NCI-H2171 (cell line): ENCODE data around the gene FUT9.

Source experiments
- DNase-seq: peaks from one replicate; lab custom pipeline; 2025; lab: John Stamatoyannopoulos, UW

Gene FUT9

GRCh38 chr6:96073555-96073954 lies 57.8 kb downstream of the FUT9 start:
- DNase-seq, result no peak

DNA sequence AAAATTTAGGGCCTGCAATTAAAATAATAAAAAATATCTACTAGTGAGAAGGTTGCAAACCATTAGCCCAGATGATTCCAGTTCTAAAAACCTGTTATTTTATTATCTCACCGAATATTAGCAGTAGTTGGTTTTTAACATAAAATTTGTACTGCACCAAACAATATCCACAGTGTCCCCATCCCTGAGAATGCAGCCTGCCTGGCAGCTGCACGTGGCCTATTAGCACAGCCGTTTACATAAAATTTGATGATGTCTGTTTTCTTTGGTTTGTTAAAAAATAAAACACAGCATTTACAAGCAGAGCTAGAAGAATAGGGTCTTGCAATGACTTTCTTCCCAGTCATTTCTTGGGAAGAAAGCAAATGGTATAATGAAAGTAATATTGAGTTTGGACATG lies 58.2 kb downstream of the FUT9 start:
- no peak for DNase-seq

GRCh38 chr6:96075826-96076225 lies 60.1 kb downstream of the FUT9 start:
- no peak for DNase-seq

DNA sequence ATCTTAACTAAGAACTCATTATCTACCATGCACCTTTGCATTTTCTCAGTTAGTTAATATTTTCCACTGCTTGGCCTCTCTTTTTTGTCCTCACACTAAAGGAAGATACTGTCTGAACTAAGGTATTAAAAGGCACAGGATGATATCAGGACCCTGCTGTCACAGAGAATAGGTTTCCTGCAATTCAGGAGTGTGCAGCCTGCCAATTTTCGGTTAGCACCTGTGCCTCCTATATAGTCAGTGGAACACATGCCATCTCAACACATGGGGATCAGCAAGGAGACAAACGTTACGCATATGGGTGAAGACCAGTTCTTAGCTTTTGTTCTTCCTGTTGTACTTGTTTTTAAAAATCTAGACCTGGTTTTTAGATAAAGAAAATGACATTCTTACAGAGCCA lies 71.0 kb downstream of the FUT9 start:
- DNase-seq, result peak; percentile 16

- no peak for DNase-seq
Measured at GRCh38 chr6:96089173-96089572, 73.4 kb downstream of the FUT9 start.

- no peak for DNase-seq
Measured at GRCh38 chr6:96094077-96094476, 78.3 kb downstream of the FUT9 start.

DNA sequence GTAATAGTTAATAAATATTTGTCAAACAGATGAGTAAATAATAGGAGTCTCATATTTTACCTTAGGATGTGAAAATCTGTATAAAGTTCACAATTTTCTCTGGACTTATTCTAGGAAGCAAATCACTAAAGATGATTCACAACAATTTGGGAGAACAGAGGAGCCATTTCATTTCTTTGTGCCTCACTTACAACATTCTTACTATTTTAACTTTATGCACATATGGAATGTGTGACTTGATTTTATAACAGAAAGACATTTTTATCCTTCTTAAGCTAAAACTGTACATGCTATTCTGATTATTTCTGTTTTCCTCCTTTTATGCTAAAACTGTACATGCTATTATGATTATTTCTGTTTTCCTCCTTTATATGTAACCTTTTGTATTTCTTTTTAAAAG lies 83.3 kb downstream of the FUT9 start:
- DNase-seq, result no peak

DNA sequence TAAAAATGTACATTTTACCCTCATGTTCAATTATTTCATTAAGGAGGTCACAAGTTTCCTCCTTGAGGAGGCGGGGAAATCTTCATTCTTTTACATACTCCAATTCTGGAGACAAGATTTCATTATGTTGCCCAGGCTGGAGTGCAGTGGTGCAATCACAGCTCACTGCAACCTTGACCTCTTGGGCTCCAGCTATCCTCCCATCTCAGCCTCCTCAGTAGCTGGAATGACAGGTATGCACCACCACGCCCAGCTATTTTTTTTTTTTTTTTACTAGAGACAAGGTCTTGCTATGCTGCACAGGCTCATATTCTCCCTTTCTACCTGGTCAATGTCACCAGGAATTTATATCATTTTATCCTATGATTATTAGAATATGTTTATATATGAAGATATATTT lies 85.8 kb downstream of the FUT9 start:
- no peak for DNase-seq

- DNase-seq, result no peak
Measured at GRCh38 chr6:96104910-96105309, 89.1 kb downstream of the FUT9 start.

GRCh38 chr6:96110878-96111277 lies 95.1 kb downstream of the FUT9 start:
- DNase-seq, result no peak

DNA sequence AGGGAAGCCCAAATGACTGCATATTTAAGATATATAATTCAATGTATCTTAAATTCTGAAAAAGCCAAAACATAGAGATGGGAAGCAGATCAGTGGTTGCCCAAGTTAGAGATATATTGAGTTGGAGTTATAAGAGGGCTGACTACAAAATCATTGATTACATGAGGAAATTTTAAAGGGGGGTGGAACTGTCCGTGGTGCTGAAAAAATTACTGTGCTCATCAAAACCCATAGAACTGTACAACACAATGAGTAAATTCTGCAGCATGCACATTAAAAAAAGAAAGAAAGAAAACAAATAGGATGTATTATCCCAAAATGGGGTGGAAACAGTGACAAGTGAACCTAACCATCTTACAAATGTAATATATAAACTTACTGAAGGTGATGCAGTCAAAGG lies 100.9 kb downstream of the FUT9 start:
- no peak for DNase-seq

GRCh38 chr6:96124778-96125177 lies 109.0 kb downstream of the FUT9 start:
- no peak for DNase-seq

DNA sequence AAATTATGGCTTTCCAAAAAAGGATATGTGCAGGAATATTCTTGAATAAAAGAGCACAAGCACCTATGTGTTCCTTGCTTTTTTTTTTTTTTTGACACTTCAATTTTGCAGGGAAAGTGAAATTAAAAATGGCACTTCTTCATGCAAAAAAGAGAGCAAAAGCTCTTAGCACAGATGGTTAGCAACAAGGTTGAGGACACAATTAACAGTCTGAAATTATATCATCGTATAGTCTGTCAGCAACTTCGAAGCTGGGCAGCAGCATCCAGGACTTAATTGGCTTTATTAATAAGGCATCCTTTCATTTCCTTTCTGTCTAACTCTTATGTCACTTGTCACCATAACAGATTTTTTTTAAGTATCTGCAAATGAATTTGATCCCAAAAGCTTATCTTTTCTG lies 122.6 kb downstream of the FUT9 start:
- no peak for DNase-seq

GRCh38 chr6:96142142-96142541 lies 126.4 kb downstream of the FUT9 start:
- no peak for DNase-seq

DNA sequence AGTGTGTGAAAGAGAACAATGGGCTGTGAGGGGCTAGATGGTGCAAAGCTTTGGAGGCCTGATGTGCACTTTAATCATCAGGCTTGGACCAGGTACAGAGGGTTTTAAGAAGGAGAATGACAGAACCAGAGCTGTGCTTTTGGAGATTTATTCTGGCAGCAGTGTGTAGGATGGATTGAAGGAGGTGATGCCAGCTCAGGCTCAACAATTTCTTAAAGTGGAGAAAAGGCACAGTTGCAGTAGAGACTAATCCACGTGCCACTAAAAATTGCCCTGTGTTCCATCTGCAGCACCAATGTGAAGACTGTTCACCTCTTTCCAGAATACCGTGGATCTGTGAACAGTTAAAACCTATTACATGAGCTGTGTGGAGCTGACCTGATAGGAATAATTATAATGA lies 134.7 kb downstream of the FUT9 start:
- DNase-seq, result no peak

DNA sequence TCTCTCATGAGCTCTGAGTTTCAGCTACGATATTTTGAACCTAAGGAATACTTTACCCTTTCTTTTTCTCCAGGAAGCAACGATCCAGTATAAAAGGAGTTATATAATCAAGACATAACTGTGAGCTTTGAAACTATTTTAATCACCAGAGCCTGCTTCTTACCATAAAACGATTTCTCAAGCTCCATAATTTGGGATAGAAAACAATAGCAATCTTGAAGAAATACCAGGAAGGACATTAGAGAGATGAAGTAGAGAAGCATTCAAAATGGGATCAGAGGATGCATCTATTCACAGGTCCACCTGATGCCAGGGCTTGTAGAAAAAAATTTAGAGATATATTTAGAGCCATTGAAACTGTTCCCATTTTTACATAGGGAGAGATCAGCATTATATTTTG lies 135.9 kb downstream of the FUT9 start:
- no peak for DNase-seq

GRCh38 chr6:96152114-96152708 lies 136.4 kb downstream of the FUT9 start:
- DNase-seq, result no peak

DNA sequence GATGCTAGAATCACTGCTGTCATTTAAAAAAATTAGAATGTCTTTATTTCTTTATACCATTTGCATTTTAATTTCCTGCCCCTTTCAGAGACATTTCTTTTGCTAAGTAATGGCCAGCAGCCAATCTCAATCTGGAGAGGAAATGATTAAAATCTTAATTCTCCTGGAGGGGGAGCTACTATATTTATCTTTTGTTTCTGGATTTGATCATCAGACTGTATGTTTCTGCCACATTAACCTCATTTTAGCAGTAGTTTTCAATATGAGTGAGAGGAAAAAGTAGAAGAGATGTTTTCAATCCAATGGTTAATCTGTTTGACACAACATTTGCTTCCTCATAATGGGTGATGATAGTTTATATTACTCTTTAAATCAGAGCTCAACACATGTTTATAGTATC lies 138.0 kb downstream of the FUT9 start:
- no peak for DNase-seq

GRCh38 chr6:96156425-96156824 lies 140.7 kb downstream of the FUT9 start:
- peak; percentile 12 for DNase-seq

- no peak for DNase-seq
Measured at GRCh38 chr6:96157018-96157565, 141.3 kb downstream of the FUT9 start.

- DNase-seq, result no peak
Measured at GRCh38 chr6:96162711-96163120, 146.9 kb downstream of the FUT9 start.

GRCh38 chr6:96164802-96165201 lies 149.0 kb downstream of the FUT9 start:
- DNase-seq, result no peak

DNA sequence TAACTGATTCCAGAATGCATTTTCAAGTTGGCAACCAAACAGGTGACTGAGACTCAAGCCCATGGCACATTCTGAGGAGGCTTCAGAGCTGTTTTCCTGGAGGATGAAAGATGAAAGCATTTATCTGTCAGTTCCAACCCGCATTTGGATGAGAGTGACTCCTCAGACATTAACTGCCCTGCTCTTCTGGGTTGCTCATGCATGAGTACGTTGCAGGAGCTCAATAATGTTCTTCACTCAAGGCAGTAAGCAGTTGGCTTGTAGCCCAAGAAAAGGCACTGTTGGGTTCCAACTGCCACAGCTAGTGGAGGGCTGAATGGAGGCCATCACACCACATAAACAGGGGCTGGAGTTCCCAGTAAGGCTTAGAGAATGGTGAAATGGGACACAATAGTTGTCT lies 155.3 kb downstream of the FUT9 start:
- no peak for DNase-seq

GRCh38 chr6:96184798-96185197 lies 169.0 kb downstream of the FUT9 start:
- DNase-seq, result no peak

- no peak for DNase-seq
Measured at GRCh38 chr6:96186094-96186493, 170.3 kb downstream of the FUT9 start.
